GM23338 (cell line): ENCODE results near the gene DDA1. TPM values are rescaled to one million over a fixed set of nuclear protein-coding genes. Genes with fewer than 3 reads are reported as not detected.

ENCODE experiments used
- ATAC-seq: fragments of 200-7000 bp; cut with Tn5 transposase; 3 replicates; pipeline ENCODE4 v1.9.1; 2020
- DNase-seq: peaks from one replicate; pipeline ENCODE4 v3.0.0-alpha.2; 2015; ENCODE audit warnings: low spot score
- H2AFZ ChIP-seq: fragments of 200-600 bp; sonication (generic); 2 replicates; pipeline ENCODE4 v1.8.0; 2016; ENCODE audit warnings: antibody characterized with exemption, mild to moderate bottlenecking, moderate library complexity
- H3F3A ChIP-seq: fragments of 200-600 bp; sonication (generic); replicated peaks from 2 replicates; pipeline ENCODE4 v1.8.0; 2017; ENCODE audit warnings: antibody characterized with exemption, mixed run types, low read depth
- H3K27ac ChIP-seq: fragments of 200-600 bp; sonication (generic); 2 replicates; pipeline ENCODE4 v1.6.1; 2016; ENCODE audit warnings: low read depth
- H3K27me3 ChIP-seq: fragments of 200-600 bp; sonication (generic); 2 replicates; pipeline ENCODE4 v1.8.0; 2016; ENCODE audit warnings: mild to moderate bottlenecking, mixed run types, moderate library complexity; ENCODE audit not compliant: insufficient read depth
- H3K36me3 ChIP-seq: fragments of 200-600 bp; sonication (generic); 2 replicates; pipeline ENCODE4 v1.8.0; 2016; ENCODE audit warnings: mild to moderate bottlenecking; ENCODE audit not compliant: insufficient read depth
- H3K4me1 ChIP-seq: fragments of 200-600 bp; sonication (generic); 2 replicates; pipeline ENCODE4 v1.8.0; 2016; ENCODE audit warnings: mild to moderate bottlenecking, moderate library complexity; ENCODE audit not compliant: insufficient read depth
- H3K4me2 ChIP-seq: fragments of 200-600 bp; sonication (generic); 2 replicates; pipeline ENCODE4 v1.7.1; 2017; ENCODE audit warnings: mixed run types
- H3K4me3 ChIP-seq: fragments of 200-600 bp; sonication (generic); 2 replicates; pipeline ENCODE4 v1.6.1; 2016; ENCODE audit warnings: mixed run types
- H3K79me2 ChIP-seq: fragments of 200-600 bp; sonication (generic); replicated peaks from 2 replicates; pipeline ENCODE4 v1.8.0; 2017; ENCODE audit warnings: mild to moderate bottlenecking; ENCODE audit not compliant: insufficient read depth
- H3K9me2 ChIP-seq: fragments of 200-600 bp; sonication (generic); 2 replicates; pipeline ENCODE4 v1.8.0; 2017; ENCODE audit not compliant: insufficient read depth
- H4K20me1 ChIP-seq: fragments of 200-600 bp; sonication (generic); replicated peaks from 2 replicates; pipeline ENCODE4 v1.8.0; 2017; ENCODE audit warnings: mild to moderate bottlenecking; ENCODE audit not compliant: insufficient read depth
- H3K27ac Mint-ChIP-seq: 2 replicates; pipeline ENCODE4 v1.8.0; 2020; ENCODE audit warnings: inconsistent platforms, mild to moderate bottlenecking, moderate library complexity, mixed read lengths
- H3K27me3 Mint-ChIP-seq: 3 replicates; pipeline ENCODE4 v1.8.0; 2022; ENCODE audit warnings: low read depth, mild to moderate bottlenecking, moderate library complexity, mixed read lengths, inconsistent platforms; ENCODE audit not compliant: insufficient read depth, poor library complexity
- H3K36me3 Mint-ChIP-seq: 3 replicates; pipeline ENCODE4 v1.8.0; 2021; ENCODE audit warnings: low read depth, mild to moderate bottlenecking, inconsistent platforms, moderate library complexity, mixed read lengths
- H3K4me1 Mint-ChIP-seq: 3 replicates; pipeline ENCODE4 v1.8.0; 2020; ENCODE audit warnings: mild to moderate bottlenecking, inconsistent platforms, mixed read lengths
- H3K4me3 Mint-ChIP-seq: 3 replicates; pipeline ENCODE4 v1.8.0; 2021; ENCODE audit warnings: moderate library complexity, mild to moderate bottlenecking, inconsistent platforms, mixed read lengths
- H3K9me3 Mint-ChIP-seq: 3 replicates; pipeline ENCODE4 v1.8.0; 2020; ENCODE audit warnings: moderate library complexity, mild to moderate bottlenecking, inconsistent platforms, mixed read lengths
- CREB1 ChIP-seq: fragments of 250-450 bp; sonication (Bioruptor Pico); IDR thresholded peaks from 2 replicates; pipeline ENCODE4 v1.5.0; 2020; ENCODE audit warnings: low read depth, mild to moderate bottlenecking, moderate library complexity
- ETS1 ChIP-seq: IDR thresholded peaks from 2 replicates; pipeline ENCODE4 v1.6.1; 2016; ENCODE audit warnings: antibody characterized with exemption
- EZH2 ChIP-seq: fragments of 200-600 bp; sonication (generic); IDR thresholded peaks from one replicate; pipeline ENCODE4 v1.8.0; 2017; ENCODE audit warnings: antibody characterized with exemption, mild to moderate bottlenecking, low read depth; ENCODE audit not compliant: unreplicated experiment
- JUNB ChIP-seq: IDR thresholded peaks from one replicate; pipeline ENCODE4 v1.6.1; 2016; ENCODE audit warnings: antibody characterized with exemption; ENCODE audit not compliant: unreplicated experiment
- POLR2AphosphoS5 ChIP-seq: IDR thresholded peaks from 2 replicates; pipeline ENCODE4 v1.6.1; 2016; ENCODE audit warnings: antibody characterized with exemption, low read depth
- REST ChIP-seq: IDR thresholded peaks from one replicate; pipeline ENCODE4 v1.6.1; 2018; ENCODE audit warnings: antibody characterized with exemption; ENCODE audit not compliant: unreplicated experiment
- STAT1 ChIP-seq: IDR thresholded peaks from one replicate; pipeline ENCODE4 v1.6.1; 2016; ENCODE audit warnings: antibody characterized with exemption; ENCODE audit not compliant: unreplicated experiment
- ZNF114 ChIP-seq: fragments of 250-450 bp; sonication (Bioruptor Pico); IDR thresholded peaks from 2 replicates; pipeline ENCODE4 v1.5.0; 2020; ENCODE audit warnings: mild to moderate bottlenecking, moderate library complexity
- ZNF331 ChIP-seq: fragments of 250-450 bp; sonication (Bioruptor Pico); IDR thresholded peaks from 2 replicates; pipeline ENCODE4 v1.5.0; 2020; ENCODE audit warnings: low read depth, mild to moderate bottlenecking, moderate library complexity
- ZNF462 ChIP-seq: fragments of 250-450 bp; sonication (Bioruptor Pico); IDR thresholded peaks from 2 replicates; pipeline ENCODE4 v1.5.0; 2020; ENCODE audit warnings: mild to moderate bottlenecking, moderate library complexity
- polyA plus RNA-seq: library from polyadenylated mRNA; unstranded; fragments of >200 nt; fragmentation: Nextera tagmentation; extraction: Ambion mirVana; gene quantifications from 2 replicates; pipeline ENCODE4 v1.2.1, GENCODE V29; 2016
- total RNA-seq: library from RNA; depleted of rRNA; stranded (reverse); fragments of >200 nt; shearing (Covaris generic); gene quantifications from 2 replicates; pipeline ENCODE4 v1.2.3, GENCODE V29; 2014

The DDA1 gene
- total and polyA plus RNA-seq, 2 experiments from 2014 or later, result 34.6 to 107 TPM

- ATAC-seq, result no peak
- Mint-ChIP-seq H3K4me3 (peak overlapping the region; percentile 42; the same call in 1 of the 3 replicates), H3K27ac (no peak overlapping the region), H3K27me3 (peaks cover 28% of the 10 kb centered on the region), H3K4me1 (peaks cover 35% of the 10 kb centered on the region), H3K36me3 (peaks cover 30% of the 10 kb centered on the region), H3K9me3 (peaks cover 5% of the 10 kb centered on the region; the same call in 2 of the 3 replicates)
- Histone ChIP-seq H3K27me3 (no peaks in the 10 kb centered on the region), H3K4me2 (0 out of 2 replicates have a peak overlapping the region, but pooled peaks have one; percentile 84), H3K36me3 (no peaks in the 10 kb centered on the region), H3K4me1 (peaks cover 18% of the 10 kb centered on the region; the same call in 1 of the 2 replicates), H4K20me1 (no peaks in the 10 kb centered on the region), H3K9me2 (no peaks in the 10 kb centered on the region), H3K79me2 (no peaks in the 10 kb centered on the region), H2AFZ (no peak overlapping the region), H3K27ac (no peak overlapping the region), H3K4me3 (no peak overlapping the region), H3F3A (peaks cover 14% of the 10 kb centered on the region)
- DNase-seq, result no peak
- no peak for TF ChIP-seq JUNB
- TF ChIP-seq STAT1, result no peak
- no peak for TF ChIP-seq ETS1
- TF ChIP-seq CREB1 (CRISPR knock-in tag), result no peak
- TF ChIP-seq EZH2, result no peak
- TF ChIP-seq POLR2AphosphoS5, result no peak
- no peak for TF ChIP-seq ZNF331
- TF ChIP-seq ZNF462 (CRISPR knock-in tag), result no peak
- no peak for TF ChIP-seq ZNF114 (CRISPR knock-in tag)
- no peak for TF ChIP-seq REST
These were observed 26.2 kb downstream of the DDA1 start for GRCh38 chr19:17335575-17335974.
